ENCODE results near the gene SOX6.

SOX6 gene

DNA sequence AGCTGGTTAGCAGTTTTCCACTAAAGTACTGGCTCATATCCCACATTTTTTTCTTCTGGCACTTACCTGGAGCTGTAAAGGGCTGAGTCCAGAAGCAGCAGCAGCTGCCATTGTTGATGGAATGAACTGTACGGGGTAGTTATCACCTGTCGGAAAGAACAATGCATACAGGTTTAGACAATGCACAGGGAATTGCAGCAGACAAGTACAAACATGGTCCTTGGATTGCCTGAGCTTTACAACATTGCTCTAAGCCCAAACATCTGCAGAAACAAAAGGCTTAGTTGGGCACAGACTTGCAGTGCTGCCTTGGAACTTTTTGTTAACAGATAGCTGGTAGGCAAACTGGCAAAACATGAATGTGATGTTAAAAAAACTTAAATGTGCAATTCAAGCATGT is 258.8 kb downstream of the SOX6 start:
- Histone ChIP-seq H3K9me3 (ENCODE audit: control insufficient read depth, insufficient read depth, low read depth, low read length) (no peaks in the 10 kb centered on the region), H3K4me3 (ENCODE audit: low read depth, low read length) (no peak overlapping the region), H3K36me3 (ENCODE audit: control insufficient read depth, insufficient read depth, low read length) (no peaks in the 10 kb centered on the region), H3K4me1 (ENCODE audit: control insufficient read depth, insufficient read depth, low read length) (no peaks in the 10 kb centered on the region), H3K27ac (ENCODE audit: low read depth, low read length) (no peak overlapping the region), H3K27me3 (ENCODE audit: control insufficient read depth, insufficient read depth, low read length) (no peaks in the 10 kb centered on the region), H3K9ac (ENCODE audit: low read length) (no peak overlapping the region)

DNA sequence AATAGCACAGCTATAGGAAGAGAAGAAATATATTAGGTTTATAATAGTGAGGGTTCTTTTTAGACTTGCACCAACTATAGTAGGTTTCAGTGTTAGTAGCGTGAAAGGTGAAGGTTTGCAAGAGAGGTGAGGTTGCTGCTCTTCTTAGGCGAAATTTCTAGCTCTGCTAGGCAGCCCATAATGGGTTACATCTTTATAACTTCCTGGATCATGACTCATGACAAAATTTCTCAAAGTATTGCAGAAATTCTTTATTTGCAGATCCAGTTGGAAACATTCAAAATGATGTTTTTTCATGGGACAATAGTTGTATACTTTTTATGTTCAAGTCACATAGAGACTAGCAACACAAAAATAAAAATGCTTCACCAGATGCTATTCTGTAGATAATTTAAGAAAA is 260.0 kb downstream of the SOX6 start:
- Histone ChIP-seq H3K4me3 (ENCODE audit: low read depth, low read length) (no peak overlapping the region), H3K4me1 (ENCODE audit: control insufficient read depth, insufficient read depth, low read length) (no peaks in the 10 kb centered on the region), H3K36me3 (ENCODE audit: control insufficient read depth, insufficient read depth, low read length) (no peaks in the 10 kb centered on the region), H3K27ac (ENCODE audit: low read depth, low read length) (no peak overlapping the region), H3K9me3 (ENCODE audit: control insufficient read depth, insufficient read depth, low read depth, low read length) (no peaks in the 10 kb centered on the region), H3K27me3 (ENCODE audit: control insufficient read depth, insufficient read depth, low read length) (no peaks in the 10 kb centered on the region), H3K9ac (ENCODE audit: low read length) (no peak overlapping the region)

DNA sequence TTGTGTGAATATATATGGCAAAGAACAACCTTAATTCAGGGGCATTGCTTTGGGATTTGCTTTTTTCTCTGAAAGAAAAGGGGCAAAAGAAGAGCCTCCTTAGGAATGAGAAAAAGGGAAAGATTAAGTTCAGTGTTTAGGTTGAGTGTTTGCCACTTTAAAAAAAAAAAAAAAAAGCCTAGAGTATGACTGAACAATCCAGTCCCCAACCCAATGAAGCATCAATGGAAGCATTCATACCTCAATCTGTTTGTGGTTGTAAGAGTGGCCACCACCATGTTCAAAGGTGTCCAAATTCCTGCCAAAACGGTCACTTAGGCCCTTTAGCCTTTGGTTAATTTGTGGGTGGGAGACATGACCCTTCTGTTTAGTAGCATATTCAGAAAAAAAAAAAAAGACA is 260.6 kb downstream of the SOX6 start:
- H3K27me3 ChIP-seq (ENCODE audit: control insufficient read depth, insufficient read depth, low read length) = no peaks in the 10 kb centered on the region
- no peak overlapping the region for H3K9ac ChIP-seq (ENCODE audit: low read length)
- H3K4me1 ChIP-seq (ENCODE audit: control insufficient read depth, insufficient read depth, low read length) = no peaks in the 10 kb centered on the region
- H3K27ac ChIP-seq (ENCODE audit: low read depth, low read length) = no peak overlapping the region
- no peak overlapping the region for H3K4me3 ChIP-seq (ENCODE audit: low read depth, low read length)
- no peaks in the 10 kb centered on the region for H3K36me3 ChIP-seq (ENCODE audit: control insufficient read depth, insufficient read depth, low read length)
- no peaks in the 10 kb centered on the region for H3K9me3 ChIP-seq (ENCODE audit: control insufficient read depth, insufficient read depth, low read depth, low read length)

DNA sequence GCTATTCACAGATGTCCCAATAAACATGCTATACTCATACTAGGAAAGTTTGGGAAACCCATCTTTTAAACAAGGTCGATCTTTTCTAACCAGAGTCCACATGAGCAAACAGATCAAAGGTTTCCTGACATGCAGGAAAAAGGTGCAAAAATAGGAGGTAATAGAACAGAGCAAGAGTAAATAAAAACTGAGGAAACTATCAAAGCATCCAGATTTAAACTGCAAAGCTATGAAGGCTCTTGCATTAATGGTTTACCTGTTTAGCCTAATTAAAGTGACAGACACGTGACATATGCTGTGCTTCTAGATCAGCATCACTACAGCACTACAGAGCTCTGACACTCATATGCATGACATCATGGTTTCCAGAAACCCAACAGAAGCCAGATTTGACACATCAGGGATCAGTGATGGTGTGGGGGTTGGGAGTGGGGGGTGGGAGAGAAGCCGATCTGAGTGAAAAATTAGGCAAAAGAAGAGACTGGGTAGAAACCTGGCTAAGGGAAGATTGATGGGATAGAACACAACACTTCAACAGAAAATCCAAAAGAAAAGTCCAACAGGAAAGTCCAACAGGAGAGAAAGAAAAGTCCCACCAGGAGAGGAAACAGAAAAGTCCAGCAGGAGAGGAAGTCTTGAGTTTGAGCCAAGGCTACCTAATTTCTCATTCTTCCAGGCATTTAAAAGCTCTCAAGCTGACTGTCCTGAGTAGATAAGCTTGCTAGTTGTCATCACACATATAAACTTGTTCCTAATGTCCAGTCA is 262.3 kb downstream of the SOX6 start:
- Histone ChIP-seq H3K4me3 (ENCODE audit: low read depth, low read length) (no peak overlapping the region), H3K27ac (ENCODE audit: low read depth, low read length) (no peak overlapping the region), H3K4me1 (ENCODE audit: control insufficient read depth, insufficient read depth, low read length) (no peaks in the 10 kb centered on the region), H3K9me3 (ENCODE audit: control insufficient read depth, insufficient read depth, low read depth, low read length) (no peaks in the 10 kb centered on the region), H3K9ac (ENCODE audit: low read length) (no peak overlapping the region), H3K36me3 (ENCODE audit: control insufficient read depth, insufficient read depth, low read length) (no peaks in the 10 kb centered on the region), H3K27me3 (ENCODE audit: control insufficient read depth, insufficient read depth, low read length) (no peaks in the 10 kb centered on the region)

DNA sequence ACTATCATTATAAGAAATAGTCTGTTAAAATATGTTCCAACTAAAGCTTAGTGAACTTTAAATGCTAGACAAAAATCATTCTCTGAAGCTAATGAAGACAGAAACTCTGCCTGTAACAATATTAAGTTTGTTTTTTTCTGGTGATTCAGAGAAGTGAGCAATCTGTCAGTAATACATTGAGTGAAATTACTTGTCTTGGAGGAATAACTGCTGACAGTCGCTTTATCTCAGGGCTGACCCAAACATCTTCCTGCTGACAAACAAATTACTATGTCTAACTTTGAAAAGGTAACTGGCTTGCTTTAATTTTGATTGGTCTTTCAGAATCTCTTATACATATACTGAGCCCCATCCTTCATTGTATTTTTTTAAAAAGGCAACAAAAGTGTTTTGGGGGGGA is 264.5 kb downstream of the SOX6 start:
- no peaks in the 10 kb centered on the region for H3K36me3 ChIP-seq (ENCODE audit: control insufficient read depth, insufficient read depth, low read length)
- no peak overlapping the region for H3K4me3 ChIP-seq (ENCODE audit: low read depth, low read length)
- no peaks in the 10 kb centered on the region for H3K4me1 ChIP-seq (ENCODE audit: control insufficient read depth, insufficient read depth, low read length)
- H3K27me3 ChIP-seq (ENCODE audit: control insufficient read depth, insufficient read depth, low read length) = no peaks in the 10 kb centered on the region
- no peak overlapping the region for H3K27ac ChIP-seq (ENCODE audit: low read depth, low read length)
- no peak overlapping the region for H3K9ac ChIP-seq (ENCODE audit: low read length)
- H3K9me3 ChIP-seq (ENCODE audit: control insufficient read depth, insufficient read depth, low read depth, low read length) = no peaks in the 10 kb centered on the region

DNA sequence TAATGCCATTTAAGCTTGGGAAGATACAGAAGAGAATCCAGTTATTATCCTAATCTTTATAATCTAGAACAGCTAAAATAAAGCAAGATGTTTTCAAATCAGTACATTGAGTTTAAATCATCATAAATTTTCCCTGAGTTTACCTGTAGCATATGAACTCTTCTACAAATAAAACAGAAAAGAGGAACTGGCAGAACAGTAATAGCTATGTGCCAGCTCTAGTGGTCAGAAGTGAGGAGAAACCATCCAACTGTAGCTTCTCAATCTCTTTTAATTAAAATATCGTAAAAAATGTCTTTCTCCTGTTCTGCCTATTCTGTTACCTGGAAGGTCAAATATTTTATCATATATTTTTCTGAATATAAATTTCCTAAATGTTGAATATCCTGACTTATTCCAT is 266.9 kb downstream of the SOX6 start:
- Histone ChIP-seq H3K9me3 (ENCODE audit: control insufficient read depth, insufficient read depth, low read depth, low read length) (no peaks in the 10 kb centered on the region), H3K4me3 (ENCODE audit: low read depth, low read length) (no peak overlapping the region), H3K27ac (ENCODE audit: low read depth, low read length) (no peak overlapping the region), H3K27me3 (ENCODE audit: control insufficient read depth, insufficient read depth, low read length) (no peaks in the 10 kb centered on the region), H3K9ac (ENCODE audit: low read length) (no peak overlapping the region), H3K4me1 (ENCODE audit: control insufficient read depth, insufficient read depth, low read length) (no peaks in the 10 kb centered on the region), H3K36me3 (ENCODE audit: control insufficient read depth, insufficient read depth, low read length) (no peaks in the 10 kb centered on the region)

DNA sequence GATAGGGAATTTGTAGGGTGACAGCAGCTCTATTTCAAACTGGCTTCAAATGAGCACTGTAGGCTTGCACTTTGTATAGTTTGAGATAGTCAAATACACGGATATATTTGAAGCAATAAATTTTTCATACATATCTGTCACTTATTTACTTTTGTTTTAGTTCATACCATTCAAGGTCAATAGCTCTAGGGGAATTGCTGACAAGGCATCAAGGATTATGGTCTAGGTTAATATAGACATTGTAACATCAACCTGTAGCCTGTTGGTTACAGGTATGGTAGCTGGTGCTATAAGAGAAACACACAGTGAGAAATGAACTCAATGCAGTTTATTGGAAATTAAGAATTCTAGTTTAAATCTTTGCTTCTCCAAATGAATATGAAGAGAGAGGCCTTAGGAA is 267.6 kb downstream of the SOX6 start:
- no peak overlapping the region for H3K9ac ChIP-seq (ENCODE audit: low read length)
- H3K36me3 ChIP-seq (ENCODE audit: control insufficient read depth, insufficient read depth, low read length) = no peaks in the 10 kb centered on the region
- H3K27me3 ChIP-seq (ENCODE audit: control insufficient read depth, insufficient read depth, low read length) = no peaks in the 10 kb centered on the region
- no peaks in the 10 kb centered on the region for H3K4me1 ChIP-seq (ENCODE audit: control insufficient read depth, insufficient read depth, low read length)
- no peak overlapping the region for H3K4me3 ChIP-seq (ENCODE audit: low read depth, low read length)
- H3K9me3 ChIP-seq (ENCODE audit: control insufficient read depth, insufficient read depth, low read depth, low read length) = no peaks in the 10 kb centered on the region
- no peak overlapping the region for H3K27ac ChIP-seq (ENCODE audit: low read depth, low read length)

DNA sequence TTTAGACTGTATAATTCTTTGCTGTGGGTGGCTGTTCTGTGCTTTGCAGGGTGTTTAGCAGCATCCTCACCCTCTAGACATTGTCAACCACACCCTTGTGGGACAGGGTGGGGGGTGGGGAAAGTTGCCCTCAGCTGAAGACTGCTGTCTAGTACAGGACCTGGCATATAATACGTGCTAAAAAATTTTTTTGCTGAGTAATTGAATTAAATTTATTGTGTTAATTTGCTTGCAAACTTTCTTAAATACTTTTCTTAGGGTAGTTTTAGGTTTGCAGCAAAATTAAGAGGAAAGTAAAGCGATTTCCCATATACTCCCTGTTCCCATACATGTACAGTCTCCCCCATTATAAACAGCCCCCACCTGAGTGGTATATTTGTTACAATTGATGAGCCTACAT is 268.5 kb downstream of the SOX6 start:
- Histone ChIP-seq H3K9ac (ENCODE audit: low read length) (no peak overlapping the region), H3K9me3 (ENCODE audit: control insufficient read depth, insufficient read depth, low read depth, low read length) (no peaks in the 10 kb centered on the region), H3K36me3 (ENCODE audit: control insufficient read depth, insufficient read depth, low read length) (no peaks in the 10 kb centered on the region), H3K4me3 (ENCODE audit: low read depth, low read length) (no peak overlapping the region), H3K27me3 (ENCODE audit: control insufficient read depth, insufficient read depth, low read length) (no peaks in the 10 kb centered on the region), H3K27ac (ENCODE audit: low read depth, low read length) (no peak overlapping the region), H3K4me1 (ENCODE audit: control insufficient read depth, insufficient read depth, low read length) (no peaks in the 10 kb centered on the region)

DNA sequence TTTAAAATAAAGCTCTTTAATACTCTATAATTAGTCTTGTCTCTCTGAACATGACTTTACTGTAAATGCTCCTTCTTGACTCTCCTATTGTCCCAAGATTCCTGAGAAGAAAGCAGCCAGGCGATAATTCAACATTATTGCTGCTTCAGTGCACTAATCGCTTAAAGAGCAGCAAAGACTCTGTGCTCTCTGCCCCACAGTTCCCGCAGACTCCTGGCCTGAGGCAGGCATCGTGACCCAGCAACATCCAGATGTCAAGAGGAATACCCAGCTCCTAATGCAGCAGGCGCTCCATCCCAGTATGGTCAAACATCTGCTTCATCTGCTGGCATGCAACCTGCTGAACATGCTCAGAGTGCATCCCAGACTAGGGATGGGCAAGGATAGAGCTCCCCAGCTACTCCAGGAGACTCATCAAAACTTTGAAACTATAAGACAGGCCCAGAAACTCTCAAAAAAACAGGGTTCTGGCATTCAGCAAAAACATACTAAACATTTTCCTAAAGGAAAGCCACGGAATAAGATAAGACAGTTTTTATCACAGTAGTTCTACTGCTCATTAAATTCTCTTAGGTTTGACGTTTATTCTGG is 270.0 kb downstream of the SOX6 start:
- H3K4me1 ChIP-seq (ENCODE audit: control insufficient read depth, insufficient read depth, low read length) = no peaks in the 10 kb centered on the region
- no peaks in the 10 kb centered on the region for H3K9me3 ChIP-seq (ENCODE audit: control insufficient read depth, insufficient read depth, low read depth, low read length)
- no peaks in the 10 kb centered on the region for H3K27me3 ChIP-seq (ENCODE audit: control insufficient read depth, insufficient read depth, low read length)
- H3K4me3 ChIP-seq (ENCODE audit: low read depth, low read length) = no peak overlapping the region
- H3K9ac ChIP-seq (ENCODE audit: low read length) = no peak overlapping the region
- no peaks in the 10 kb centered on the region for H3K36me3 ChIP-seq (ENCODE audit: control insufficient read depth, insufficient read depth, low read length)
- H3K27ac ChIP-seq (ENCODE audit: low read depth, low read length) = no peak overlapping the region

DNA sequence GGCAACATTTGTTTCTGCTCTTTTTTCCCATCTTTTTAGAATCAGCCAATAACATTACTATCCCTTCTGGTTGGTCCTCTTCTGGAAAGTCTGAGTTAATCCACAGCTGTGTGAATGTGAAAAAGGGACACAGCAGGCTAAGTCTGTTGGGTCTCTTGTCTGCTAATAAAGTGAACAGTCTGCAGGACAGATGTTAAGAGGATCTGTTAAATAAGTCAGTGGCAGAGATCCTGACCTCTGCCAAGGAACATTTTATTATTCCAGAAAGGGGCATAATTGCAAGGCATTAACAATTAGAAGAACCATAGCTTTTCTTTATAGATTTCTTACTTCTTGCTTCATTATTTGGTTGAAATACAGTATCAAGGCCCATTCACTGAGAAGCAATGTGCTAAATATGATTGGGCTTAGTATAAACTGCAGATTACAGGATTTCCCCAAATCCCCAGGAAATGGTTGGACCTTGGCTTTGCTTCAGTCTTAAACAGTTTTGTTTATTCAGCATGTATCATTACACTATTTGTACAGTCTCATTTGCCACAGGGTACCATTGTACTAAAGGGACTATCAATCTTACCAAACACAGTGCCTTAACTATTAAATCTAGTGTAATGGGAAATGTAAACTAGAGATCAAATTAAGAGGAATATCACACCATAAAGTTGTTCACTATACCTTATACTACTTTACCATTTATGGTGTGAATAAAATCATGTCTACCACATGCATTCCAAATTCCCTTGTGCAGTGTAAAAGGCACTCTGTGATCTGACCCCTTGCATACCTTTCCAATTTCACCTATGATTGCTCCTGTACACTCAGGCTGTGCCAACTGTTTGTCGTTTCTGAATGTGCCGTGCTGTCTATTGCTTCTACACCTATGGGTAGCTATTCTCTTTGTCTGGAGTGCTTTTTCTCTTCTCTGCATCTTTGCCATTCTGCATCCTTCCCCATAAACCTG is 274.0 kb downstream of the SOX6 start:
- Histone ChIP-seq H3K4me3 (ENCODE audit: low read depth, low read length) (no peak overlapping the region), H3K36me3 (ENCODE audit: control insufficient read depth, insufficient read depth, low read length) (no peaks in the 10 kb centered on the region), H3K9me3 (ENCODE audit: control insufficient read depth, insufficient read depth, low read depth, low read length) (no peaks in the 10 kb centered on the region; the same call in 1 of the 2 replicates), H3K27ac (ENCODE audit: low read depth, low read length) (no peak overlapping the region), H3K27me3 (ENCODE audit: control insufficient read depth, insufficient read depth, low read length) (no peaks in the 10 kb centered on the region), H3K4me1 (ENCODE audit: control insufficient read depth, insufficient read depth, low read length) (no peaks in the 10 kb centered on the region), H3K9ac (ENCODE audit: low read length) (no peak overlapping the region)

All from HUES6 (cell line).